ENCODE data around the gene CCDC9B. TPM values are rescaled to one million over a fixed set of nuclear protein-coding genes. Genes with fewer than 3 reads are reported as not detected.

CCDC9B gene
- total RNA-seq, 1 experiment from 2014 or later, result 1.4 TPM

- CTCF ChIA-PET, result interaction anchor here (1.0 to 7.2 kb wide), 5 partner anchors 8 to 84 kb away, joined by 3 to 87 read pairs (median 3); partner anchors contain the start of gene CCDC9B
Observed at GRCh38 chr15:40363611-40364010, 22.9 kb upstream of the CCDC9B start.

DNA sequence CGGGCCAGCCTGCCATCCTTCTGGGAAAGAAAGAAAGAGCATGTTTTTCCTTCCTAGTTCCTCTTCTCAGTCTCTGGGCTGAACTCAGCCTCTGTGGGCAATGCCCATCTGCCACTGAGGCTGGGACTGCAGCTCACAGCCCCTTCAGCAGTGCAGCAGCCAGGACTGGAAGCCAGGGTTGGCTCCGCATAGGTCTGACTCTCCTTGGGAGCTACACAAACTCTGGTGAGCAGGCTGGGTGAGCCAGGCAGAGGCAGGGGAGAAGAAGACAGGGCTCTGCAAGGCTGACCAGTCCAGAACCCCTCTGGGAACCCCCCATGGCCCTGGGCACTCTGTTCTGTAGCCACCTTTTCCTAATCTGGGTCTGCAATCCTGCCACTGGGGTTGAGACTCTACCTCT is 20.9 kb upstream of the CCDC9B start:
- ChIA-PET CTCF (interaction anchor here (0.6 to 3.1 kb wide), 2 partner anchors 17 to 23 kb away, joined by 4 to 10 read pairs; no protein-coding TSS in a partner anchor), POLR2A (no interaction called here)
- Mint-ChIP-seq H3K4me3 (no peak overlapping the region), H3K27ac (no peak overlapping the region), H3K36me3 (no peaks in the 10 kb centered on the region), H3K4me1 (peaks cover 8% of the 10 kb centered on the region), H3K9me3 (no peaks in the 10 kb centered on the region), H3K27me3 (ENCODE audit: low read depth) (peaks cover 30% of the 10 kb centered on the region)
- no peak for DNase-seq (ENCODE audit: low spot score)
- ATAC-seq, result no peak
- no peak for TF ChIP-seq ZNF671 (CRISPR knock-in tag; IDR thresholded peaks at IDR 0.05)
- TF ChIP-seq, protein P1, sequence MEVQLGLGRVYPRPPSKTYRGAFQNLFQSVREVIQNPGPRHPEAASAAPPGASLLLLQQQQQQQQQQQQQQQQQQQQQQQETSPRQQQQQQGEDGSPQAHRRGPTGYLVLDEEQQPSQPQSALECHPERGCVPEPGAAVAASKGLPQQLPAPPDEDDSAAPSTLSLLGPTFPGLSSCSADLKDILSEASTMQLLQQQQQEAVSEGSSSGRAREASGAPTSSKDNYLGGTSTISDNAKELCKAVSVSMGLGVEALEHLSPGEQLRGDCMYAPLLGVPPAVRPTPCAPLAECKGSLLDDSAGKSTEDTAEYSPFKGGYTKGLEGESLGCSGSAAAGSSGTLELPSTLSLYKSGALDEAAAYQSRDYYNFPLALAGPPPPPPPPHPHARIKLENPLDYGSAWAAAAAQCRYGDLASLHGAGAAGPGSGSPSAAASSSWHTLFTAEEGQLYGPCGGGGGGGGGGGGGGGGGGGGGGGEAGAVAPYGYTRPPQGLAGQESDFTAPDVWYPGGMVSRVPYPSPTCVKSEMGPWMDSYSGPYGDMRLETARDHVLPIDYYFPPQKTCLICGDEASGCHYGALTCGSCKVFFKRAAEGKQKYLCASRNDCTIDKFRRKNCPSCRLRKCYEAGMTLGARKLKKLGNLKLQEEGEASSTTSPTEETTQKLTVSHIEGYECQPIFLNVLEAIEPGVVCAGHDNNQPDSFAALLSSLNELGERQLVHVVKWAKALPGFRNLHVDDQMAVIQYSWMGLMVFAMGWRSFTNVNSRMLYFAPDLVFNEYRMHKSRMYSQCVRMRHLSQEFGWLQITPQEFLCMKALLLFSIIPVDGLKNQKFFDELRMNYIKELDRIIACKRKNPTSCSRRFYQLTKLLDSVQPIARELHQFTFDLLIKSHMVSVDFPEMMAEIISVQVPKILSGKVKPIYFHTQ (CRISPR knock-in tag; IDR thresholded peaks at IDR 0.05), result no peak
- no peak for TF ChIP-seq NFE2L1 (CRISPR knock-in tag; IDR thresholded peaks at IDR 0.05)
- TF ChIP-seq, protein P2, sequence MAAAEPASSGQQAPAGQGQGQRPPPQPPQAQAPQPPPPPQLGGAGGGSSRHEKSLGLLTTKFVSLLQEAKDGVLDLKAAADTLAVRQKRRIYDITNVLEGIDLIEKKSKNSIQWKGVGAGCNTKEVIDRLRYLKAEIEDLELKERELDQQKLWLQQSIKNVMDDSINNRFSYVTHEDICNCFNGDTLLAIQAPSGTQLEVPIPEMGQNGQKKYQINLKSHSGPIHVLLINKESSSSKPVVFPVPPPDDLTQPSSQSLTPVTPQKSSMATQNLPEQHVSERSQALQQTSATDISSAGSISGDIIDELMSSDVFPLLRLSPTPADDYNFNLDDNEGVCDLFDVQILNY (CRISPR knock-in tag; IDR thresholded peaks at IDR 0.05), result no peak
- TF ChIP-seq FOXK1 (CRISPR knock-in tag; IDR thresholded peaks at IDR 0.05), result no peak
- TF ChIP-seq, protein P3, sequence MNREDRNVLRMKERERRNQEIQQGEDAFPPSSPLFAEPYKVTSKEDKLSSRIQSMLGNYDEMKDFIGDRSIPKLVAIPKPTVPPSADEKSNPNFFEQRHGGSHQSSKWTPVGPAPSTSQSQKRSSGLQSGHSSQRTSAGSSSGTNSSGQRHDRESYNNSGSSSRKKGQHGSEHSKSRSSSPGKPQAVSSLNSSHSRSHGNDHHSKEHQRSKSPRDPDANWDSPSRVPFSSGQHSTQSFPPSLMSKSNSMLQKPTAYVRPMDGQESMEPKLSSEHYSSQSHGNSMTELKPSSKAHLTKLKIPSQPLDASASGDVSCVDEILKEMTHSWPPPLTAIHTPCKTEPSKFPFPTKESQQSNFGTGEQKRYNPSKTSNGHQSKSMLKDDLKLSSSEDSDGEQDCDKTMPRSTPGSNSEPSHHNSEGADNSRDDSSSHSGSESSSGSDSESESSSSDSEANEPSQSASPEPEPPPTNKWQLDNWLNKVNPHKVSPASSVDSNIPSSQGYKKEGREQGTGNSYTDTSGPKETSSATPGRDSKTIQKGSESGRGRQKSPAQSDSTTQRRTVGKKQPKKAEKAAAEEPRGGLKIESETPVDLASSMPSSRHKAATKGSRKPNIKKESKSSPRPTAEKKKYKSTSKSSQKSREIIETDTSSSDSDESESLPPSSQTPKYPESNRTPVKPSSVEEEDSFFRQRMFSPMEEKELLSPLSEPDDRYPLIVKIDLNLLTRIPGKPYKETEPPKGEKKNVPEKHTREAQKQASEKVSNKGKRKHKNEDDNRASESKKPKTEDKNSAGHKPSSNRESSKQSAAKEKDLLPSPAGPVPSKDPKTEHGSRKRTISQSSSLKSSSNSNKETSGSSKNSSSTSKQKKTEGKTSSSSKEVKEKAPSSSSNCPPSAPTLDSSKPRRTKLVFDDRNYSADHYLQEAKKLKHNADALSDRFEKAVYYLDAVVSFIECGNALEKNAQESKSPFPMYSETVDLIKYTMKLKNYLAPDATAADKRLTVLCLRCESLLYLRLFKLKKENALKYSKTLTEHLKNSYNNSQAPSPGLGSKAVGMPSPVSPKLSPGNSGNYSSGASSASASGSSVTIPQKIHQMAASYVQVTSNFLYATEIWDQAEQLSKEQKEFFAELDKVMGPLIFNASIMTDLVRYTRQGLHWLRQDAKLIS (CRISPR knock-in tag; IDR thresholded peaks at IDR 0.05; ENCODE audit: borderline replicate concordance), result no peak
- no peak for TF ChIP-seq TEAD1 (CRISPR knock-in tag; IDR thresholded peaks at IDR 0.05)
- TF ChIP-seq ESRRA (CRISPR knock-in tag; IDR thresholded peaks at IDR 0.05; ENCODE audit: borderline replicate concordance), result no peak
- TF ChIP-seq EMX1 (CRISPR knock-in tag; IDR thresholded peaks at IDR 0.05), result no peak
- TF ChIP-seq SMAD3 (CRISPR knock-in tag; IDR thresholded peaks at IDR 0.05; ENCODE audit: borderline replicate concordance), result no peak
- no peak for TF ChIP-seq SOX15 (CRISPR knock-in tag; IDR thresholded peaks at IDR 0.05)
- TF ChIP-seq, protein P4, sequence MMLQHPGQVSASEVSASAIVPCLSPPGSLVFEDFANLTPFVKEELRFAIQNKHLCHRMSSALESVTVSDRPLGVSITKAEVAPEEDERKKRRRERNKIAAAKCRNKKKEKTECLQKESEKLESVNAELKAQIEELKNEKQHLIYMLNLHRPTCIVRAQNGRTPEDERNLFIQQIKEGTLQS (CRISPR knock-in tag; conservative IDR thresholded peaks at IDR 0.05), result no peak

More at GRCh38 chr15:40363611-40364010, 22.9 kb upstream of the CCDC9B start:
- Mint-ChIP-seq H3K4me3 (no peak overlapping the region), H3K27ac (no peak overlapping the region), H3K27me3 (ENCODE audit: low read depth) (peaks cover 37% of the 10 kb centered on the region), H3K36me3 (no peaks in the 10 kb centered on the region), H3K9me3 (no peaks in the 10 kb centered on the region), H3K4me1 (peaks cover 12% of the 10 kb centered on the region)
- POLR2A ChIA-PET, result no interaction called here
- TF ChIP-seq, protein P5, sequence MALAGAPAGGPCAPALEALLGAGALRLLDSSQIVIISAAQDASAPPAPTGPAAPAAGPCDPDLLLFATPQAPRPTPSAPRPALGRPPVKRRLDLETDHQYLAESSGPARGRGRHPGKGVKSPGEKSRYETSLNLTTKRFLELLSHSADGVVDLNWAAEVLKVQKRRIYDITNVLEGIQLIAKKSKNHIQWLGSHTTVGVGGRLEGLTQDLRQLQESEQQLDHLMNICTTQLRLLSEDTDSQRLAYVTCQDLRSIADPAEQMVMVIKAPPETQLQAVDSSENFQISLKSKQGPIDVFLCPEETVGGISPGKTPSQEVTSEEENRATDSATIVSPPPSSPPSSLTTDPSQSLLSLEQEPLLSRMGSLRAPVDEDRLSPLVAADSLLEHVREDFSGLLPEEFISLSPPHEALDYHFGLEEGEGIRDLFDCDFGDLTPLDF (CRISPR knock-in tag; IDR thresholded peaks at IDR 0.05), result no peak
- no peak for TF ChIP-seq GRHL2 (CRISPR knock-in tag; IDR thresholded peaks at IDR 0.05; ENCODE audit: insufficient replicate concordance, severe bottlenecking)
- TF ChIP-seq SP1 (CRISPR knock-in tag; conservative IDR thresholded peaks at IDR 0.05), result no peak
- no peak for TF ChIP-seq JAZF1 (CRISPR knock-in tag; IDR thresholded peaks at IDR 0.05)
- TF ChIP-seq ZNF396 (CRISPR knock-in tag; IDR thresholded peaks at IDR 0.05; ENCODE audit: borderline replicate concordance), result no peak
- no peak for TF ChIP-seq ZNF219 (CRISPR knock-in tag; IDR thresholded peaks at IDR 0.05; ENCODE audit: borderline replicate concordance)
- TF ChIP-seq, protein P6, sequence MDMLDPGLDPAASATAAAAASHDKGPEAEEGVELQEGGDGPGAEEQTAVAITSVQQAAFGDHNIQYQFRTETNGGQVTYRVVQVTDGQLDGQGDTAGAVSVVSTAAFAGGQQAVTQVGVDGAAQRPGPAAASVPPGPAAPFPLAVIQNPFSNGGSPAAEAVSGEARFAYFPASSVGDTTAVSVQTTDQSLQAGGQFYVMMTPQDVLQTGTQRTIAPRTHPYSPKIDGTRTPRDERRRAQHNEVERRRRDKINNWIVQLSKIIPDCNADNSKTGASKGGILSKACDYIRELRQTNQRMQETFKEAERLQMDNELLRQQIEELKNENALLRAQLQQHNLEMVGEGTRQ (CRISPR knock-in tag; IDR thresholded peaks at IDR 0.05), result no peak
- TF ChIP-seq, protein P2 (CRISPR knock-in tag; IDR thresholded peaks at IDR 0.05), result no peak
- TF ChIP-seq ESRRA (CRISPR knock-in tag; IDR thresholded peaks at IDR 0.05; ENCODE audit: borderline replicate concordance), result no peak
- TF ChIP-seq ZNF138 (CRISPR knock-in tag; conservative IDR thresholded peaks at IDR 0.05), result no peak
- TF ChIP-seq, protein P1 (CRISPR knock-in tag; IDR thresholded peaks at IDR 0.05), result no peak
- DNase-seq (ENCODE audit: low spot score) (no peak), ATAC-seq (no peak)

Data from WTC11 (cell line).